ENCODE measurements around the gene SPOCK1.

SPOCK1 gene

DNA sequence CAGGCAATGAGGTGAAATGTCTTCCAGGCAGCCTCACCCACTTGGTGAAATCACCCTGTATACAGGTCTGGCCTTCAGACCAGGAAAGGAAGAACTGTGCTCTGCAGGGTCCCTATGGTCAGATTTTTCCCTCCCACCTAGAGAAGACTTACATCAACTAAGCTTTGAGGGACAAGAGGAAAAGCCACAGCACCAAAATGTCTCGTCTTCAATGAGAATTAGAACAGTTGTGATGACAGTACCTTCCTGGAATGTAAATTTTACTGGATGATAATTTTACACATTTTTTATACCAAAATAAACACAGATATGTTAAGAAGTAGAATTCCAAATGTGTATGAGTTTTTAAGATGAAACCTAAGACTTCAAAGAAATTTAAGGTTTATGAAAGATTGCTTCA lies 283.9 kb downstream of the SPOCK1 start:
- TF ChIP-seq, protein P1, sequence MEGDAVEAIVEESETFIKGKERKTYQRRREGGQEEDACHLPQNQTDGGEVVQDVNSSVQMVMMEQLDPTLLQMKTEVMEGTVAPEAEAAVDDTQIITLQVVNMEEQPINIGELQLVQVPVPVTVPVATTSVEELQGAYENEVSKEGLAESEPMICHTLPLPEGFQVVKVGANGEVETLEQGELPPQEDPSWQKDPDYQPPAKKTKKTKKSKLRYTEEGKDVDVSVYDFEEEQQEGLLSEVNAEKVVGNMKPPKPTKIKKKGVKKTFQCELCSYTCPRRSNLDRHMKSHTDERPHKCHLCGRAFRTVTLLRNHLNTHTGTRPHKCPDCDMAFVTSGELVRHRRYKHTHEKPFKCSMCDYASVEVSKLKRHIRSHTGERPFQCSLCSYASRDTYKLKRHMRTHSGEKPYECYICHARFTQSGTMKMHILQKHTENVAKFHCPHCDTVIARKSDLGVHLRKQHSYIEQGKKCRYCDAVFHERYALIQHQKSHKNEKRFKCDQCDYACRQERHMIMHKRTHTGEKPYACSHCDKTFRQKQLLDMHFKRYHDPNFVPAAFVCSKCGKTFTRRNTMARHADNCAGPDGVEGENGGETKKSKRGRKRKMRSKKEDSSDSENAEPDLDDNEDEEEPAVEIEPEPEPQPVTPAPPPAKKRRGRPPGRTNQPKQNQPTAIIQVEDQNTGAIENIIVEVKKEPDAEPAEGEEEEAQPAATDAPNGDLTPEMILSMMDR (IDR thresholded peaks at IDR 0.05; ENCODE audit: control insufficient read depth, extremely low read depth, insufficient read depth): no peak
- no peak for DNase-seq (ENCODE audit: low read depth)
- no peak overlapping the region for H3K4me3 ChIP-seq (ENCODE audit: low read depth, low read length)

DNA sequence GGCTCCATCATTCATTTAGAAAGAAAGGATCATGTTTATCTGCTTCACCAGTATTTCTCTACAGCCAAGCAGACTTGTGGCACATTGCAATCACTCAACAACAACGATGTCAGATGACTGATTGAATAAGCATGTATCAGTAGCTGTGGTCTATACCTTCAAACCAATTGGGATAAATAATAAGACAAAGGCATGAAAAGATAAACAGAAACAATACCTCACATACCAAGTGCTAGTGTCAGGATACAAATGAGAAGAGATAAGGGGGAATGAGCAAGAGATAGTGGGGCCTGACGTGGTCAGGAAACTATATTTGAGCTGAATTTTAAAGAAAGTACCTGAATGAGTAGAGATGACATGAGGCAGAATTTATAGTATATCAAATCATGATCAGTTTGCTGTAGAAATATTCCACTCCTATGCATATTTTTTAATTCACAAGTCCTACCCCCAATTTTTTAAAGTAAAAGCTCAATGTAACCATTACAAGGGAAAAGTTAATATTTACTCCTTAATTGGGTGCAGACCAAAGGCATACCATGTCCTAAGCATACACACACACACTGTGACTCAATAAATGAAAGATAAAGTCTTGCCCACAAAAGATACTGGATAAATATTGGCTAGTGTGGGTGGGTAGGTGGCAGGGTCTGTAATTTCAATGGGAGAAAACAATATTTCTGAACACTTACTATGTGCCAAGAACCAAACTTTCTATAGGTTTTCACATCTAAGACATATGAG lies 284.5 kb downstream of the SPOCK1 start:
- peak; percentile 37 for DNase-seq (ENCODE audit: low read depth)
- TF ChIP-seq, protein P1 (IDR thresholded peaks at IDR 0.05; ENCODE audit: control insufficient read depth, extremely low read depth, insufficient read depth): no peak
- H3K4me3 ChIP-seq (ENCODE audit: low read depth, low read length): no peak overlapping the region

DNA sequence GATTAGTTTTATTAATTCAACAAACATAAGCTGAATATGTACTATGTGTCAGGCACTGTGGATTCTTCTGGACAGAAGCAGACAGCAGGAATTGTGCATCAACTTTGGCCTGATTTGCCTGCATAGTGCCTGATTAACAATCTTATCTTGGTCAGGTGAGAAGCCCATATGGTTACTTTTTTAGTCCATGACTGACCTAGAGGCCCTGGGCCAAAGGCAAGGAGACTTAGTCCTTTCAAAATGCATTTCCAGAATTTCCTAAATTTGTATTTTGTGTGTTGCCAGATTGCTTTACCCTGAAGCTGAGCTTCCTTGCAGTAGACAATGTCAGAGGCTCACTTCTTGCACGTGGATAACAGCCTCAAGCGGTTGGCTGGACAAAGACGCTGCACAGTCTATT lies 286.7 kb downstream of the SPOCK1 start:
- TF ChIP-seq, protein P1 (IDR thresholded peaks at IDR 0.05; ENCODE audit: control insufficient read depth, extremely low read depth, insufficient read depth): no peak
- DNase-seq (ENCODE audit: low read depth): no peak
- no peak overlapping the region for H3K4me3 ChIP-seq (ENCODE audit: low read depth, low read length)

DNA sequence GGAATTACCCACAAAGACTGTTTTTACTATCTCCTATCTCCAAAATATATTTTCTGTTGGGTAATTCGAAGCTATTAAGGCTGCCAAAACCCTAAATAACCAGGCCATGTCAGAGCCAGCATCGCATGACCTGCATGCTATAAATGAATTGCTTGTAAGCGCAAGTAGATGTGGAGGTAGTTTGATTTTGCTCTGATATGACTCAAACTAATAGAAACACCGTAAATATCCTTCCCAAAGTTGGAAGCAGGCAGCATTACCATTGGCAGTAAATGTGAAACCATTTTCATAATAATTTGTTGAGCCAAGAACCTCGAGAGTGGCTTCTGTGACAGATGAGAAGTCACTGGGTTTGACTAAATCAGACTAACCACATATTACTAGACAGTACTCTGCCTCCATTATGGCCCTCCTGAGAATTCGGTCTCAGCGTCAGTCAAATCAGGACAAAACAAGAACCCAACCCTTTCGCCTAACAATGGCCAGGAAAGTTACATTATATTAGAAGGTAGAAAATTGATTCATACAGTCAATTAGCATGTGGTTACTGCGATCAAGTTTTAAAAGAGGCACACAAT lies 289.8 kb downstream of the SPOCK1 start:
- TF ChIP-seq, protein P1 (IDR thresholded peaks at IDR 0.05; ENCODE audit: control insufficient read depth, extremely low read depth, insufficient read depth): no peak
- H3K4me3 ChIP-seq (ENCODE audit: low read depth, low read length): no peak overlapping the region
- no peak for DNase-seq (ENCODE audit: low read depth)

DNA sequence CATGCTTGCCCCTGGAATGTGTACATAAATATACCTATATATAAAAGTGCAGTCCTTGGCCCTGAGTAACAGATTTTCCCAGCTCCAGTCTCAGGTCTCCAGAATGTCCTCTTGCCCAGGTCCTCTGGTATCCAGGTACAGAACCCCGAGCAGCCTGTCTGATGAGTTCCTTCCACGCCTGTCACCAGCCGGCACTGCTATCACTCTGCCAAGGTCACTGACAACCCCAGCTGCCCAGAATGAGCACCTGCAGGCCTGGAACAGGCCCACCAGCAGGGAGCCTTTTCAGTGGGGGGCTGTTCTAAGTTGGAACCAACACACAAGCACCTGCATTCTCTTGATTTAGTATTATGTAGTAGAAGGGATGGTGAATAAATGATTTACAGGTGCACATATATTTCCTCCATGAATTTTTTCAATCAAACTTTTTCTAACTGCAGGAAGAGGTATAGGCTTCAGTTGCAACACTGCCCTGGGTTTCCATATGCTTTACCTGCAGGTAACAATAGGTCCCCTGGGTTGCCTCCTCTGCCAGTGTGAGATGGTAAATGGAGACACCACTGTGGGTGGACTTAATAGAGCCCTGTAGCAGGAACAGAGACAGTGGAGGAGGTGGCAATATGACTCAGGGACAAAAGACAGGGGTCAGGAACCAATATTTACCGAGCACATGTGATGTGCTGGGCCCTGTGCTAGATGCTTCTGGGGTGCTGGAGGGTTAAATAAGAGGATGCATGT lies 291.9 kb downstream of the SPOCK1 start:
- TF ChIP-seq, protein P1 (IDR thresholded peaks at IDR 0.05; ENCODE audit: control insufficient read depth, extremely low read depth, insufficient read depth): no peak
- no peak overlapping the region for H3K4me3 ChIP-seq (ENCODE audit: low read depth, low read length)
- DNase-seq (ENCODE audit: low read depth): no peak

DNA sequence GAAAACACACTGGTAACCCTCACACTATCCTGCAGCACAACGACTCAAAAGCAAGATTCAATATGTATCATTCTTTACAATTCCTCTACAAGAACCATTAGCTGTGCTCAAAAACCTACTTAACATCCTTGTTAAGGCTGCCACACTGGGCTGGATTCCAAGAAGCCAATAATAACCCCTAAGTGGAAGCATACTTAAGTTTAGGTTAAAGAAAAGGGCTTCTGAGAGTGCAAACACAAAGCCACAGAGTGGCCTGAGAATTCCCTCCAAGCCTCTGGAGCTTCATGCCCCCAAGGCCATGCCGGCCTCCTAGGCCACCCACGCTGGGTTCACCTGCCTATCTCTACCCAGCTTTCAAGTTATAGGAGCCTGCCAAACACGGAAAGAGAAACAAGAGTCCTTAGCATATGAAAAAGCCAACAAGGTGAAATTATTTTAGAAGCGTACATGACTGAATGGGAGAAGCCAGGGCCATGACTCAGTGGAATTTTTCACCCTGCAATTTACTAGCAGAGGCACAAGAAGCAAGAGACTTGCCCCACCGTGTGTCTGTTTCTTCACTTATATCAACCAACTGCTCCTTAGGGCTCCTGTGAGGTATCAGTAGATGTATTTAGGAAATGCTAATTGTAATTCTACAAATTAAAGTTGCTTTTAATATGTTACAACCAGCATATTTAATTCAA lies 293.0 kb downstream of the SPOCK1 start:
- H3K4me3 ChIP-seq (ENCODE audit: low read depth, low read length): no peak overlapping the region
- no peak for DNase-seq (ENCODE audit: low read depth)
- TF ChIP-seq, protein P1 (IDR thresholded peaks at IDR 0.05; ENCODE audit: control insufficient read depth, extremely low read depth, insufficient read depth): no peak
